Measurements from ENCODE around the gene LCE1E. TPM values are rescaled to one million over a fixed set of nuclear protein-coding genes. Genes with fewer than 3 reads are reported as not detected.

LCE1E gene
- total RNA-seq, 1 experiment from 2014 or later = 1.9 TPM

DNA sequence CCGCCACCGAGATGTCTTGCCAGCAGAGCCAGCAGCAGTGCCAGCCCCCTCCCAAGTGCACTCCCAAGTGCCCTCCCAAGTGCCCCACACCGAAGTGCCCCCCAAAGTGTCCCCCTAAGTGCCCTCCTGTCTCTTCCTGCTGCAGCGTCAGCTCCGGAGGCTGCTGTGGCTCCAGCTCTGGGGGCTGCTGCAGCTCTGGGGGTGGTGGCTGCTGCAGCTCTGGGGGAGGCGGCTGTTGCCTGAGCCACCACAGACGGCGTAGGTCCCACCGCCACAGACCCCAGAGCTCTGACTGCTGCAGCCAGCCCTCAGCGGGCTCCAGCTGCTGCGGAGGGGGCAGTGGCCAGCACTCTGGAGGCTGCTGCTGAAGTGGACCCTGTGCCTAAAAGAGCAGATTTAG, 9.7 kb upstream of the LCE1E start:
- no peak overlapping the region for H3K27ac Mint-ChIP-seq (ENCODE audit: low read depth, unreplicated experiment)
- no peak overlapping the region for H3K4me3 Mint-ChIP-seq (ENCODE audit: unreplicated experiment)
- H3K9me3 Mint-ChIP-seq (ENCODE audit: unreplicated experiment) = peaks cover 6% of the 10 kb centered on the region
- no peaks in the 10 kb centered on the region for H3K4me1 Mint-ChIP-seq (ENCODE audit: insufficient read depth, unreplicated experiment)
- TF ChIP-seq, protein P1, sequence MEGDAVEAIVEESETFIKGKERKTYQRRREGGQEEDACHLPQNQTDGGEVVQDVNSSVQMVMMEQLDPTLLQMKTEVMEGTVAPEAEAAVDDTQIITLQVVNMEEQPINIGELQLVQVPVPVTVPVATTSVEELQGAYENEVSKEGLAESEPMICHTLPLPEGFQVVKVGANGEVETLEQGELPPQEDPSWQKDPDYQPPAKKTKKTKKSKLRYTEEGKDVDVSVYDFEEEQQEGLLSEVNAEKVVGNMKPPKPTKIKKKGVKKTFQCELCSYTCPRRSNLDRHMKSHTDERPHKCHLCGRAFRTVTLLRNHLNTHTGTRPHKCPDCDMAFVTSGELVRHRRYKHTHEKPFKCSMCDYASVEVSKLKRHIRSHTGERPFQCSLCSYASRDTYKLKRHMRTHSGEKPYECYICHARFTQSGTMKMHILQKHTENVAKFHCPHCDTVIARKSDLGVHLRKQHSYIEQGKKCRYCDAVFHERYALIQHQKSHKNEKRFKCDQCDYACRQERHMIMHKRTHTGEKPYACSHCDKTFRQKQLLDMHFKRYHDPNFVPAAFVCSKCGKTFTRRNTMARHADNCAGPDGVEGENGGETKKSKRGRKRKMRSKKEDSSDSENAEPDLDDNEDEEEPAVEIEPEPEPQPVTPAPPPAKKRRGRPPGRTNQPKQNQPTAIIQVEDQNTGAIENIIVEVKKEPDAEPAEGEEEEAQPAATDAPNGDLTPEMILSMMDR (IDR thresholded peaks at IDR 0.05; ENCODE audit: unreplicated experiment) = no peak
- POLR2A ChIA-PET = no interaction called here
- BruUV-seq (replicated peaks) = no TSS peak
- no peak for DNase-seq (ENCODE audit: unreplicated experiment)
- H3K27me3 Mint-ChIP-seq (ENCODE audit: insufficient read depth, unreplicated experiment) = no peaks in the 10 kb centered on the region
- CTCF ChIA-PET = interaction anchor here (0.6 to 1.1 kb wide), 3 partner anchors 121 to 417 kb away, joined by 3 to 4 read pairs (median 4); no protein-coding TSS in a partner anchor
- intact Hi-C loops (cut with micrococcal nuclease) = no loop called here
- no peaks in the 10 kb centered on the region for H3K36me3 Mint-ChIP-seq (ENCODE audit: insufficient read depth, unreplicated experiment)

DNA sequence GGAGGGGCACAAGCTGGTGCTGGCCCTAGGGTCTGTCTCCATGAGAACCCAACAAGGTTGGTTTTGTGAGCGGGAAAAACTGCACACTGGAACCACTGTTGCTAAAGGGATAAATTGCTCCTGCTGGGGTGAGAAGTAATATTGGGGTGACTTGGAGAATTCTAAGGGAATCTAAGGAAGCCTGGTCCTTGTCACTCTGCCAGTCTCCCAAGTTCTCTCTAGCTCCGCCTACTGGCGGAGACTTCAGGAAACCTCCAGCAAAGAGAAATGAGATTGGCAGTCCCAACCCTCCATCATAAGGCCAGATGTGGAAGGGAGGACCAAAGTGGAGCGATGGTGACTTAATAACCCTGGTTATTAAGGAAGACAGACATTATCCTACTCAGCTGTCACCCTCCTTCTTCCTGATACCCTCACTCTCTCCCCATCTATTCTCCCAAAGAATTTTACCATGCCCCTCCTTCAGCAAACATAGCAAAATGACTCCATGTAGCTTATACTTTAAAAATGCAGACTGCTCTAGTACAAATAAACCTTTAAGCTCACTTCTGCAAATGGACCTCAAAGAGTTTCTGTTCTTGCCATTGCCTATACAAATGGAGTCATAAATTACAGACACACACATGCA, 8.4 kb upstream of the LCE1E start:
- no peaks in the 10 kb centered on the region for H3K9me3 Mint-ChIP-seq (ENCODE audit: unreplicated experiment)
- TF ChIP-seq, protein P1 (IDR thresholded peaks at IDR 0.05; ENCODE audit: unreplicated experiment) = peak; percentile 52
- POLR2A ChIA-PET = interaction anchor here (0.7 to 1.4 kb wide), 2 partner anchors 8 to 40 kb away, joined by 3 read pairs; no protein-coding TSS in a partner anchor
- H3K36me3 Mint-ChIP-seq (ENCODE audit: insufficient read depth, unreplicated experiment) = no peaks in the 10 kb centered on the region
- CTCF ChIA-PET = interaction anchor here (0.5 to 2.6 kb wide), 11 partner anchors 9 to 439 kb away, joined by 3 to 8 read pairs (median 3); a partner anchor contains a TSS
- H3K4me3 Mint-ChIP-seq (ENCODE audit: unreplicated experiment) = no peak overlapping the region
- H3K27me3 Mint-ChIP-seq (ENCODE audit: insufficient read depth, unreplicated experiment) = no peaks in the 10 kb centered on the region
- no TSS peak for BruUV-seq (replicated peaks)
- DNase-seq (ENCODE audit: unreplicated experiment) = peak; percentile 75
- intact Hi-C loops (cut with micrococcal nuclease) = no loop called here
- no peak overlapping the region for H3K27ac Mint-ChIP-seq (ENCODE audit: low read depth, unreplicated experiment)
- no peaks in the 10 kb centered on the region for H3K4me1 Mint-ChIP-seq (ENCODE audit: insufficient read depth, unreplicated experiment)

DNA sequence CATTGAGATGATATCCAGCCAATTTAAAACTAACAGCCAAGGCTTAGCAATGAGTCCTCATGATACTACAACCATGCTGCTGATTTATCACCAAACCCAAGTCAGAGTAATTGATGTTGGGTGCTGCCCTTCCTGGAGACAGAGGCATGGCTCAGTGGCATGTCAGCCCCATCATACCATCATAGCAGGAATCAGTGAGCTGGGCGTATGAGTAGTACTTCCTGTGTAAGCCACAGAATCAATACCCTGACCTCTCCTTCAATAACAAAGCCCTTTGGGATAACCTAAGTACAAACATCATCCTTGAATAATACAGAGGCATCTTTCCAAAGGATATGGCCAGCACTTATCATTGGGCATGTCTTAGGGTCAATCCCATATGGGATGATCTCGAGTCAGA, 3.0 kb upstream of the LCE1E start:
- DNase-seq (ENCODE audit: unreplicated experiment) = peak; percentile 0
- Mint-ChIP-seq H3K27me3 (ENCODE audit: insufficient read depth, unreplicated experiment) (no peaks in the 10 kb centered on the region), H3K36me3 (ENCODE audit: insufficient read depth, unreplicated experiment) (no peaks in the 10 kb centered on the region), H3K9me3 (ENCODE audit: unreplicated experiment) (no peaks in the 10 kb centered on the region), H3K27ac (ENCODE audit: low read depth, unreplicated experiment) (no peak overlapping the region), H3K4me3 (ENCODE audit: unreplicated experiment) (no peak overlapping the region), H3K4me1 (ENCODE audit: insufficient read depth, unreplicated experiment) (peaks cover 10% of the 10 kb centered on the region)
- no TSS peak for BruUV-seq (replicated peaks)
- CTCF ChIA-PET = interaction anchor here (0.6 to 1.5 kb wide), 2 partner anchors 129 to 734 kb away, joined by 4 to 8 read pairs; no protein-coding TSS in a partner anchor
- TF ChIP-seq, protein P1 (IDR thresholded peaks at IDR 0.05; ENCODE audit: unreplicated experiment) = no peak
- POLR2A ChIA-PET = interaction anchor here (0.5 kb wide), 1 partner anchor 426 kb away, joined by 3 read pairs; no protein-coding TSS in a partner anchor
- intact Hi-C loops (cut with micrococcal nuclease) = no loop called here

DNA sequence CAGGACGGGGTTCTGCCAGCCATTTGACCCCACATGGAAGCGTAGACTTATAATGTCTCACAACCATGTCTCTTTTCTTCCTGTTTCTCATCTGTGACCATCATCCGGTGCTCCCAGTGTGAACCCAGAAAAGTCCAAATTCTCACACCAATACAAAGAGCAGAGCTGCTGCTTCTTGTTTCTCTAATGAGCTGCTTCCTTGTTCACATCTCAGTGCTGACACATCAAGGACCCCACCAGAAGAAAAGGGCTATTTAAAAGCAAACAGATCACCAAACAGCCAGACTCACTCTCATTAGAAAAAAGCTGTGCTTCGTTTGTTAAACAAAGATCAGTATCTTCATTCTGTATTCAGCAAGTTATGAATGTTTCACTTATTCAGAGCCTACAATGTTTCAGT, 9.6 kb downstream of the LCE1E start:
- Mint-ChIP-seq H3K36me3 (ENCODE audit: insufficient read depth, unreplicated experiment) (no peaks in the 10 kb centered on the region), H3K4me1 (ENCODE audit: insufficient read depth, unreplicated experiment) (no peaks in the 10 kb centered on the region), H3K9me3 (ENCODE audit: unreplicated experiment) (no peaks in the 10 kb centered on the region), H3K27ac (ENCODE audit: low read depth, unreplicated experiment) (no peak overlapping the region), H3K27me3 (ENCODE audit: insufficient read depth, unreplicated experiment) (no peaks in the 10 kb centered on the region), H3K4me3 (ENCODE audit: unreplicated experiment) (no peak overlapping the region)
- CTCF ChIA-PET = no interaction called here
- POLR2A ChIA-PET = no interaction called here
- no peak for DNase-seq (ENCODE audit: unreplicated experiment)
- no TSS peak for BruUV-seq (replicated peaks)
- TF ChIP-seq, protein P1 (IDR thresholded peaks at IDR 0.05; ENCODE audit: unreplicated experiment) = no peak
- intact Hi-C loops (cut with micrococcal nuclease) = no loop called here
